ENCODE data around the gene PSMD5. TPM values are rescaled to one million over a fixed set of nuclear protein-coding genes. Genes with fewer than 3 reads are reported as not detected.
A peak's percentile ranks its signal among the peaks of the same experiment; 100 is the strongest.

The PSMD5 gene
- polyA plus RNA-seq, 4 donors: 24.4 to 36.1 (median 31.4) TPM

GRCh38 chr9:120875643-120875953 is 32.9 kb upstream of the PSMD5 start:
- DNase-seq (ENCODE audit: low read depth in 4 of 4, low spot score in 3 of 4): no peak

GRCh38 chr9:120875195-120875565 is 32.5 kb upstream of the PSMD5 start:
- no peak for DNase-seq (ENCODE audit: low read depth in 4 of 4, low spot score in 3 of 4)

- DNase-seq (ENCODE audit: low read depth in 4 of 4, low spot score in 3 of 4): no peak
These were observed 31.8 kb upstream of the PSMD5 start for GRCh38 chr9:120874226-120875194.

DNA sequence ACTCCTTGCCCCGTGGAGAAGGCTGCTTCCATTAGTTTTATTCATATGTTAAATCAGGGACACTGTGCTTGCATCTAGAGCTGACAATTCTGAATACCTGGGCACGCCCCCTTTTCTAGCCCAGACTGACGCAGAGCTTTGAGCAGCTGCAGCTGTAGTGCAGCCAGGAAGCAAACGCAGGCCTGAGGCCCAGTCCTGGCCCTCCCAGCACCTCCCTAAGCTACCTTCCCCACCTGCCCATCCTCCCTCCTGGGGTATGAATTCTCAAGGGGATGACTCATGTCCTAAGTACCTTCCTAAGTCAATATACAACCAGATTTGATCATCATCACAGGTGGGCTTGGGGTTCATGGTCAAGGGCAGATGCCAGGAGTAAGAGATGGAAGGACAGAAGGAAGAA is 30.8 kb upstream of the PSMD5 start:
- DNase-seq (ENCODE audit: low read depth in 4 of 4, low spot score in 3 of 4): no peak

DNA sequence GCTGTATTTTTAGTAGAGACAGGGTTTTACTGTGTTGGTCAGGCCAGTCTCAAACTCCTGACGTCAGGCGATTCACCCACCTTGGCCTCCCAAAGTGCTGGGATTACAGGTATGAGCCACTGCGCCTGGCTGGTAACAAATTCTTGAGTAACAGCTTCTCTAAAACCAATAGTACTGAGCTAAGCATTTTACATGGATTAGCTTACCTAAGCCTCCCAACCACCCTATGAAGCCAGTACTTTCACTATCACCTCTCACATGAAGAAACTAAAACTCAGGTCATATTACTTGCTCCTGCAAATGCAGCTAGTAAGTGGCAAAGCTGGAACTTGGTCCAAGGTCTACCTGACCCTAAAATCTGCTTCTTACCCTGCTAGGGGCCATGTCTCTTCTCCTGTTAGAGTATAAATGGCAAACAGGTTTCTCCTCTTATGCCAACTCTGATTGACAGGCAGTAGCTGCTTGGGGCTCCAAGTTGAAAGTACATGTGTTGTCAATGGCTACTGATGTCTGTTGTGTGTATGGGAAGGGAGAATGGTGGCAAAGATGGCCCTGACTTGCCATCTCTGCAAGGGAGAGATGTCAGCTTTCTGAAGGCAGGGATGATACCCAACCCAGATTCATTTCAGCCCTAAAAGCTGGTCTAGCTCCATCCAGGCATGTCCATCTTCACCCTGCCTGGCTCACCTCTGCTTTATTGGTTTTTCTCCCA is 30.2 kb upstream of the PSMD5 start:
- DNase-seq (ENCODE audit: low read depth in 4 of 4, low spot score in 3 of 4): no peak

DNA sequence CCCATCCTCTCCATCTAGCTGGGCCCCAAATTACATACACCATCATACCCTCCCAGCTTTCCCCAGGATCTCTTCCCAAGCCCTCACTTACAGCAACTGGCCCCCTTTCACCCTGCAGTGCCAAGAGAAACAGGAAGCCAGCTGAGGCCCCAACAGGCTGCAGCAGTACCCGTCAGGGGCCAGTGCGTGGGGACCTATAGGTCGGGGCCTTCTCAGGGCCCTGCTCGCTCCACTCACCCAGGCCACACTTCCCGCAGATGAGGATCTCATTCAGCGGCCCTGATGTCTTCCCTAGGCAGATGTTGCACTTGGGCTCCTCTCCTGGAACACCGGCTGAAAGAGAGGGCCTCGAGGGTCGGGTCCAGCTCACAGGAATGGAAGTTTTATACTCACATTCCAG is 27.5 kb upstream of the PSMD5 start:
- no peak for DNase-seq (ENCODE audit: low read depth in 4 of 4, low spot score in 3 of 4)

GRCh38 chr9:120869726-120870125 is 27.0 kb upstream of the PSMD5 start:
- no peak for DNase-seq (ENCODE audit: low read depth in 4 of 4, low spot score in 3 of 4)

GRCh38 chr9:120869360-120869687 is 26.6 kb upstream of the PSMD5 start:
- no peak for DNase-seq (ENCODE audit: low read depth in 4 of 4, low spot score in 3 of 4)

GRCh38 chr9:120868676-120869359 is 26.1 kb upstream of the PSMD5 start:
- peak; percentile 78 to 83 (median 79) for DNase-seq (ENCODE audit: low read depth in 4 of 4, low spot score in 3 of 4)

DNA sequence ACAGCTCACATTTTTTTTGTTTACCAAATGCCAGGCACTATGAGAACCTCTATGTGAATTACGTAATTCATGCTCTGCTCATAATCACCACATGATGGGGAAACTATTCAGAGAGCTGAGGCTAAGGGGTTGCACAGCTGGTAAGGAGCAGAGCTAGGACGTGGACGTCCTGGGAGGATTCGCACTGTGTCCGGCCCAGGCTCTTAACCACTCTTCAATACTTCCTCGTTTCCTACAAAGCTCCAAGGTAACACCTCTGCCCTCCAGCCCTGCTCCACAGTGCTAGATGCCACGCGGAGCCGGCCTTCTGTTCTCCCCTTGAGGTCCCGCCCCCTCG is 25.6 kb upstream of the PSMD5 start:
- no peak for DNase-seq (ENCODE audit: low read depth in 4 of 4, low spot score in 3 of 4)

GRCh38 chr9:120867676-120868338 is 25.1 kb upstream of the PSMD5 start:
- DNase-seq (ENCODE audit: low read depth in 4 of 4, low spot score in 3 of 4): no peak

DNA sequence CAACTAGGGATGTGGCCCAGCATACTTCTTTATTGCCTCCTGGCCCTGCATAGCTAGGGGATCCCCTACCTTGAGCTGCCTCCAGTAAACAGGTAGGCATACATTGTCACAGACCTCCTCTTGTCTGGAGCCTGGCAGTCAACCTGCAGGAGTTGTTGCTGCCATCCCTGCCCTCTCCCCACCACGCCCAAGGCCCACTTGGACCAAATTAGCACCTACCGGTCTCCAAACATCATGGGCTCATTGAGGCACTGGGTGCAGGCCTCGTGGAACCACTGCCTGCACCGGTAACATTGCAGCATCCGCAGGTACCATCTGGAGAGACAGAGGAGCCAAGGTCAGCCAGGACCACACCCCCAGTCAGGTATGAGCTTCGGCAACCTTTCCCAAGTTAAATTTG is 23.9 kb upstream of the PSMD5 start:
- no peak for DNase-seq (ENCODE audit: low read depth in 4 of 4, low spot score in 3 of 4)

DNA sequence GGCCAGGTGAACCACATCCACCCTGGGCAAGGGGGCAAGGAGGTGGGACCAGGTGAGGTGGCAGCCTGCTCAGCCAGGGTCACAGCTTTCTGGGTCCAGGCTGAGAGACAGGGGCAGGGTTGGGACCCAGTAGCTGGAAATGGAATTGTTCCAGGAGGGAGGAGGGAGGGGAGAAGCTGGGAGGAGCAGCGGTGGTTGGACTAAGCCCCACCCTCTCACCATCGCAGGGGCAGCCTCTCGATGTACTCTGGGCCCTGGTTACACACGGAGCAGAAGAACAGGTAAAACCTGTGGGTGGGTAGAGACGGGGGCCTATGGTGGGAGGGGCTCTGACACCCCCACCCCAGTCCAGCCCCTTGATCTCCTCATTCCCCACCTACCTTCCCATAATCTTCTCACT is 23.1 kb upstream of the PSMD5 start:
- DNase-seq (ENCODE audit: low read depth in 4 of 4, low spot score in 3 of 4): no peak

DNA sequence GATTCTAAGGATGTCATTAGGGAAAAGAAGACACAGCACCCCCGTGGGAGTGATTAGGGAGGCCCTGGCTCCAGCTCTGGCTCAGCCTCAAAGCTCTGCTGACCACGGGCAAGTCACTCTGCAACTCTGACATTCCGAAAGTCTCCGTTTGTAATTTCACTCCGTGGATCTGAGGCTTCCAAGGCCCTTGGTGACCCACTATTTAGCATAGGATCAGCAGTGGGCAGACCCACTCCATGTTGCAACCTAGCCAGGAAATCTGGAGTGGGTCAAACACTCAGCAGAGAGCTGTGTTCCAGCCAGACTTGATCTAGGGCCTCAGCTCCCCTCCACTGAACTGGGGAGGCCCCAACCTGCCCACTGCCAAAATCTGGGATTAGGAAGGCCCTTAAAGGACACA is 22.5 kb upstream of the PSMD5 start:
- no peak for DNase-seq (ENCODE audit: low read depth in 4 of 4, low spot score in 3 of 4)

- DNase-seq (ENCODE audit: low read depth in 4 of 4, low spot score in 3 of 4): no peak
These were observed 22.0 kb upstream of the PSMD5 start for GRCh38 chr9:120864719-120865118.

DNA sequence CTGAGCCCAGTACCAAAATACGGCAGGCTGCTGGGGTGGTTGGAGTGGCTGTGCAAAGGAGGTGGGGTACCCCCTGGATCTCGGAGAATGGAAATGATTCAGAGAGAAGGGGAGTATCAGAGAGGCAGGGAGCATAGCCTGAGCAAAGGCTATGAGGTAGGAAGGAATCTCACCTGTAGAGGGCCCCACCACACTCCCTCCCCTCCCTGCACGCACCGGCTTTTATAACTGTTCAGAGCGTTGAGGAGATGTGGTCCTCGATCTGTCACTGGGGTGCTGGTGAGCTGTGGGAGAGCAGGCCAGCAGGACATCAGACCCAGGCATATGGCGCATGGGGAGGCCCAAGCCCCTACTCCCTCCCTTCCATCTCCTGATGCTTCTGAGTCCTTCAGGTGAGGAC is 21.1 kb upstream of the PSMD5 start:
- no peak for DNase-seq (ENCODE audit: low read depth in 4 of 4, low spot score in 3 of 4)

GRCh38 chr9:120862452-120862851 is 19.7 kb upstream of the PSMD5 start:
- no peak for DNase-seq (ENCODE audit: low read depth in 4 of 4, low spot score in 3 of 4)

DNA sequence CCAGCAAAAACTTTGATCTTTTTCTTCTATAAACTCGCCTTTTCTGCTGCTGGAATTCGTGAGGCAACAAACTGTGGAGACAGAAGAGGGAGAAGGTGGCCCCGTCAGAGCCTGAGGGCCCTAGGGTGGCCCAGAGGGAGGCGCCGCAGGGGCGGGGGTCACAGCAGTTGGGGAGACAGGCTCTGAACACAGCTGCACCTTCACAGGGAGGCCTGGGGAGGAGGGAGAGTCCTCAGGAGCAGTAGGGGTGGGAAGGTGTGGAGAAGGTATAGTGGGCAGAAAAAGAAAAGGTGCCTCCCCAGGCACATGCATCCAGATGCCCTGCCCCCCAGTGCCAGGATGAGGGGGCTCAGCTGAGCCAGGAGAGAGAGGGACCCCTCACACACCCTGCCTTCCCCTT is 19.2 kb upstream of the PSMD5 start:
- no peak for DNase-seq (ENCODE audit: low read depth in 4 of 4, low spot score in 3 of 4)

GRCh38 chr9:120860083-120860482 is 17.4 kb upstream of the PSMD5 start:
- no peak for DNase-seq (ENCODE audit: low read depth in 4 of 4, low spot score in 3 of 4)

GRCh38 chr9:120859361-120859760 is 16.6 kb upstream of the PSMD5 start:
- DNase-seq (ENCODE audit: low read depth in 4 of 4, low spot score in 3 of 4): no peak

- no peak for DNase-seq (ENCODE audit: low read depth in 4 of 4, low spot score in 3 of 4)
These were observed 15.2 kb upstream of the PSMD5 start for GRCh38 chr9:120857902-120858301.

All from right renal pelvis (tissue), 4 donors.